H1 (cell line): ENCODE measurements around the gene ALK. TPM values are rescaled to one million over a fixed set of nuclear protein-coding genes. Genes with fewer than 3 reads are reported as not detected.

Source experiments
- CHD2 ChIP-seq: IDR thresholded peaks from 2 replicates; pipeline ENCODE4 v1.6.1; 2012; ENCODE audit warnings: low read length, improper control_type of control experiment
- HDAC2 ChIP-seq, 2 experiments: fragments of 300-600 bp in 1 of 2; sonication (generic) in 1 of 2; IDR thresholded peaks; 2 replicates each; pipeline ENCODE4 v1.6.1; 2011 to 2012; ENCODE audit warnings: low read depth in 2 of 2, low read length in 2 of 2, mild to moderate bottlenecking in 2 of 2, moderate library complexity in 2 of 2, borderline replicate concordance in 1 of 2, inconsistent platforms in 1 of 2
- TCF12 ChIP-seq: IDR thresholded peaks from 2 replicates; pipeline ENCODE4 v1.6.1; 2011; ENCODE audit warnings: low read depth, mild to moderate bottlenecking, low read length
- polyA plus RNA-seq, 7 experiments: library from polyadenylated mRNA; depleted of rRNA in 3 of 7; stranded (reverse) in 5 of 7; unstranded in 2 of 7; fragments of >200 nt in 5 of 7; fragments of 200-250 nt in 2 of 7; gene quantifications; 1 replicate in 5 of 7; 2 replicates in 1 of 7; 4 replicates in 1 of 7; pipeline versions ENCODE4 v1.2.1 to v1.2.3, GENCODE V29; 2011 to 2013; ENCODE audit warnings: missing spikeins in 2 of 7, mixed read lengths in 2 of 7
- total RNA-seq: library from RNA; stranded (reverse); fragmentation: NEBNext Ultra II Directional; extraction: Animal tissue kit (Norgen Biotek cat#: 25700); gene quantifications from 2 replicates; pipeline ENCODE4 v1.2.1, GENCODE V29; 2021

Gene ALK
- total and polyA plus RNA-seq, 2 of the 8 experiments (the other 6 are each of a cell fraction or from before 2014, with no cell fraction given) = 0.02 to 0.09 TPM

DNA sequence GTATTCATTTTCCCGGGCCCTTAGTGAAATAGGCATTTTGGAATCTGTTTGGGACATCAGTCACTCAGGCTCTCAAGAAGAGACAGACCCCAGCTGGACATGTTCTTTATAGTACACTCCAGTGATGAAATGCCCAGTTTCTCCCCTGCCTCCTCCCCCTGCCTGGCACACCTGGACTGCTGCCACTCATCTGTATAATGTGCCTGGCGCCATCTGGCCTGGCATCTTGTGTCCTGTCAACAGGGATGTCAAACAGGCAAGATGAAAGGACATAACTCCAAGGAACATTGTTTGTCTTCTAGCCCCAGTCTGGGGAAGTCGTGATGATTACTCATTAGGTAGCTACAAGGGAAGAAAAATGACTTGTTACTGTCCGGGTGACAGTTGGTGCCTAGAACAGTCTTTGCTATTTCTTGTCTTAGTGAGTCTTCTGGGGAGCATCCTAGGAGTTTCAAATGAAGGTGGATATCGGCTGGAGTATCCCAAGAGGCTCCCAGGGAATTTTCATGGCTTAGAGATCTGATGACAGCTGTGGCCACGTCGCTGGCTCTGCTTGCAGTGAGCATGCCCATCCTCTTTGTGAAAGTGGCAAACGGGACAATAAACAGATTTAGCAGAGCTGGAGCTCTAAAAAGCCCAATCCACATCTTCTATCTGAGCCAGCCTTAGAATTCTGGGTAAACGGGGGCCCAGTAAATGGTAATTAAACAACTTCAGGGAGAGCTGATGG is 153.6 kb downstream of the ALK start (continued):
- no peak for TF ChIP-seq HDAC2 (IDR thresholded peaks at IDR 0.05; ENCODE audit: borderline replicate concordance in 1 of 2, low read depth in 2 of 2, low read length in 2 of 2)
- TF ChIP-seq CHD2 = no peak
- no peak for TF ChIP-seq TCF12
